ENCODE data around the gene SENP1.
"Not testable (repeated sequence)": the region's sequence is repeated elsewhere in the genome, so short reads cannot be mapped to it uniquely, and the experiment has no call there.

The SENP1 gene

DNA sequence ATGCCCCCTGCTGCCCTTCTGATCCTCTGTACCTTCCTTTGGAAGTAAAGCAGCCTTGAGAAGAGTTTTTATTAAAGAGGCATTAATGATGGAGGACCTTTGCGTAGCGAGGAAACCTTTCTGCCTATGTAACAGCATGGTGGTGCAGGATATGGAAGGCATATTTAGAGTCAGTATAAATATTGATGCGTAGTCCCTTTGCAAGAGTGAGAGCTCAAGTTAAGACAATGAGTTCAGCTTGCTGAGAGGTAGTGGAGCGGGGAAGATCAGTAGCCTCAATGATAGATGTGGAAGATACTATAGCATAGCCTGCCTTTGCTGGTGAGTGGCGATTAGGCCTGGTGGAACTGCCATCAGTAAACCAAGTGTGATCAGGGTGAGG is 5.4 kb upstream of the SENP1 start:
- not testable (repeated sequence) for DNase-seq (ENCODE audit: low read depth)

GRCh38 chr12:48110691-48111311 is 4.9 kb upstream of the SENP1 start:
- no peak for DNase-seq (ENCODE audit: low read depth)

- no peak for DNase-seq (ENCODE audit: low read depth)
These were observed 3.5 kb upstream of the SENP1 start for GRCh38 chr12:48109424-48109823.

GRCh38 chr12:48106681-48107613 is 1.1 kb upstream of the SENP1 start:
- DNase-seq (ENCODE audit: low read depth), result no peak

DNA sequence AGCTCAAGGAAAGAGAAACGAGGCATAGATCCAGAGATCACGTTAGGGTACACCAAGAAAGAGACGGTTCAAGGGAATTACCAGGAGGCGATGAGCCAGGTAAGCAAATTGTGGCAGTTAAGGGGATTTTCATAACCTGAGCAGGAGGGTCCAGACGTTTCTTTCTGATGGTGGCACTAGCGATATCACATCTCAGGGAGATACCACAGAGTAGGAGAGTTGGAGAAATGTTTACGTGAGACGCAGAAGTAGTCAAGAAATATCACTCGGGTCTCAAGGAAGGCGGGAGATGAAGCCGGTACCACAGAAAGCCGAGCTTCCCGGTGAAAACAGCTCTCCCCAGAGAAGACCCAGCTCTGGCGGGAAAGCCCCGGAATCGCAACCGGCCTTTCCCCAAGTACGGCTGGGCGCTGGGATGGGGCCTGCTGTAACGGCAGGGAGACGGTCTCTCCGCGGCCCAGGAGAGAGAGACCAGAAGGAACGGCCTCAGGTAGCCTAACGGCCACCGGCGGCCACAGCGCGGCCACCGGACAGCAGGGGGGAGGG is 485 bp downstream of the SENP1 start:
- DNase-seq (ENCODE audit: low read depth), result no peak

DNA sequence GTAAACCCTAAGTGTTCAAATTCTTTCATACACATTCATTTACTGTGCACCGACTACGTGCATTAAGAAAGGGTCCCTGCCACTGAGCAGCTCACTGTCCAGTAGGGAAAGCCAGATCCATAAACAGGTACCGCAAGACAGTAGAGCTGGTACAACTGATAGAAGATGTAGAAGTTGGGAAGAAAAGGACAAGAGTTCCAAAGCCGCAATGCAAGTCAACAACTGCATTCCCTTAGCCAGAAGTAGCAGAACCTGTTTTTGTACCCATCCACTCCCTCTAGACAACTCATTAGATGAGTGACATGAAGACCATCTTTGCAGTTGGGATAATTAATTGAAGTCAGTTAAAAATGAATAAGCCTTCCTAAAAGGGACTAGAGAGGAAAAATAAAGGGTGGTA is 1.3 kb downstream of the SENP1 start:
- DNase-seq (ENCODE audit: low read depth), result no peak

GRCh38 chr12:48092611-48093010 is 13.3 kb downstream of the SENP1 start:
- no peak for DNase-seq (ENCODE audit: low read depth)

DNA sequence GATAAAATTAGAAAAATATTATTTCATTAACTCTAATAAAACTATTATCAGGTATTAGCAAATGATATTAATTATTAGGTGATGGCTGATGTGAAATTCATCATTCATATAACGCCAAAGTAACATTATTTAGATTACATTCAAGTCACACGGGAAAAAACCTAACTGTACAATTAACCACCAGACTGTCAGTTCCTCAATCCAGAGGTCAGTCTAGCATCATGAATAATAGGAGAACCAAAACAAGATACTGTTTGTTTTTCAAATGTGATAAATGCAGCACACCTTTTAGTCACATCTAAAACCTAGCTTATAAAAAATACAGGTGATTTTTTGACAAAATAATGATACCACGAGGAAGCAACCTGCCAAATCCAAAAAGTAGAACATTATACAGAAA is 19.6 kb downstream of the SENP1 start:
- DNase-seq (ENCODE audit: low read depth), result no peak

- DNase-seq (ENCODE audit: low read depth), result no peak
These were observed 20.9 kb downstream of the SENP1 start for GRCh38 chr12:48084841-48085460.

- DNase-seq (ENCODE audit: low read depth), result no peak
These were observed 21.8 kb downstream of the SENP1 start for GRCh38 chr12:48084066-48084465.

DNA sequence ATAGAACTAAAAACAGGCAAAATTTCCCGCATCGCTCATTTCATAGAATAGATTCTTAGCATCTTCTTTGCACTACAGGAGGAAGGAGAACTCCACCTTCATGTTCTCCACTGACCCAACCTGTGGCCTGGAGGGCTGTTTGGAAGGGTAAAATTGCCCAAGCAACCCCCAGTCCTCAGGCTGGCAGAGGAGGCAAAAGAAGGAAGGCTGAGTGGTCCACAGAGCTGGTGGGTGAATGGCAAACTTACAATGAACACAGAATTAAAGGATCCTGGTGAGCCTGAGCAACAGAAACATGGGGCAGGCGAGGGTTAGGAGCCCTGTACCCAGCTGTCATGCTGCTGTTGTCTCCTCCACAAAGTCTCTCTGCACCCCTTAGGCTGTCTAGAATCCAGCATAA is 25.1 kb downstream of the SENP1 start:
- no peak for DNase-seq (ENCODE audit: low read depth)

DNA sequence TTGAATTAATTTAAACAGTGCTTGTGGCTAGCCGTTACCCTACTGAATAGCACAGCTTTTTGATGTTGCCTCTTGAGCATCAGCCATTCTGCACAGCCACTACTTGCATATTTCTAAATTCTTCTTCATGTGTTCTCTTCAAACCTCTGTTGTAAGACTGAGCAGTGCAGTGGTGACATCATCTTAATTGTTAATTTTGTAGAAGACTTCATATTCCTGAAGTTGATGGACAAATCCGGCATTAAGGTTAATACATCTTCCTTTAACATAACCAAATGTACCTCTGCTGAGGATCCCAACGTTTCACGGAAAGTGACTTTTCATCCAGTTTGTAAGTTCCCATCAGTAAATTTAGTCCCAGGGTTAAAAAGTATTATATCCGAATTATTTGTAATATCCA is 25.6 kb downstream of the SENP1 start:
- DNase-seq (ENCODE audit: low read depth), result no peak

GRCh38 chr12:48078901-48079300 is 27.0 kb downstream of the SENP1 start:
- DNase-seq (ENCODE audit: low read depth), result peak; percentile 31

DNA sequence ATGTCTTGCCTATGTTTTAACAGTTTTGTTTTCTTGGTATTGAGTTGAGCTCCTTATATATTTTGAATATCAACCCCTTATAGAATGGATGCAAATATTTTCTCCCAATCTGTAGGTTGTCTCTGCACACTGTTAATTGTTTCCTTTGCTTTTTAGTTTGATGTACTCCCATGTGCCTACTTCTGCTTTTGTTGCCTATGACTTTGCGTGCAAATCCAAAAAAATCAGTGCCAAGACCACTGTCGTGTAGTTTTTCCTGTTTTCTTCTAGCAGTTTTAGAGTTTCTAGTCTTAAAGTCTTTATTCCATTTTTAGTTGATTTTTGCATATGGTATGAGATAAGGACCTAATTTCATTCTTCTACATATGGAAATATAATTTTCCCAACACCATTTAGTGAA is 28.8 kb downstream of the SENP1 start:
- no peak for DNase-seq (ENCODE audit: low read depth)

GRCh38 chr12:48075832-48076231 is 30.0 kb downstream of the SENP1 start:
- DNase-seq (ENCODE audit: low read depth), result no peak

DNA sequence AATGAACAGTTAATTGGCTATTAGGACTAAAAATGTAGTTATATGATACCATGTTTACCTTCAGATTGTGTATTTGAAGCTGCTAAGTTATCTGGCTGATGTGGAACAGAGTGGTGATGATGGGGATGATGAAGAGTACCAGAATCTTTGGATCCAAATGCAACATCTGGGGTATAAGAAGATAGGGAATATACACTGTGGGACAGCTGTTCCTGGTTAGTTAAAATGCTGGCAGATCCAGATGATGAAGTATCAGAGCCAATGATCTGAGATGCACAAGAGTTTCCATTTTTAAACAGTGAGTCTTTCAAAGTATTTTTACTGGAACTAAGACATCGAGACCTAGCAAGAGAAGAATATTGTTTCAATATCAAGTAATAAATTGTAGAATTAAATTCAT is 31.6 kb downstream of the SENP1 start:
- no peak for DNase-seq (ENCODE audit: low read depth)

- no peak for DNase-seq (ENCODE audit: low read depth)
These were observed 33.6 kb downstream of the SENP1 start for GRCh38 chr12:48072266-48072665.

DNA sequence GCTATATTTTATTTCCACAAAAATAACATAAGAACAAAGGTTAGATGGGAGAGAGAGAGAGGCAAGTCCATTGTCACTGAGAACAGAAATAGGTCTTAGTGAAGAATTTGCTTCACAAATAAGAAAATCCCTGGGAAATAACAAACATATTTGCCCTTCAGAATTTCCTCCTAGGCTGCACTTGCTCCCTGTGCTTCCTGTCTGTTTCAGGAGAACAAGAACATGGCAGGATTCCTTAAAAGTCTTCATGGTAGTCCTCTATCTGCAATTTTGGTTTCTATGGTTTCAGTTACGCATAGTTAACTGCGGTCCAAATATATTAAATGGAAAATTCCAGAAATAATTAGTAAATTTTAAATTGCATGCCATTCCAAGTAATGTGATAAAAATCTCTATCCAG is 34.1 kb downstream of the SENP1 start:
- no peak for DNase-seq (ENCODE audit: low read depth)

DNA sequence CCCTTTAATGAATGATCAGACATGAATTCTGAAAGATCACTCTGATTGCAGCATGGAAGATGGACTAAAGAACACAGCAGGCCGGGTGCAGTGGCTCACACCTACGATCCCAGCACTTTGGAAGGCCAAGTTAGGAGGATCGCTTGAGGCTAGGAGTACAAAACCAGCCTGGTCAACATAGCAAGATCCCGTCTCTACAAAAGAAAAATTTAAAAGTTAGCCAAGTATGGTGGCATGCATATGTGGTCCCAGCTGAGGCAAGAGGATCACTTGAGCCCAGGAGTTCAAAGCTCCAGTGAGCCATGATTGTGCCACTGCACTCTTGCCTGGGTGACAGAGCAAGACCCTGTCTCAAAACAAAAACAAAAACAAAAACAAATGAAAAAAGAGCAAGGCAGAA is 35.1 kb downstream of the SENP1 start:
- no peak for DNase-seq (ENCODE audit: low read depth)

DNA sequence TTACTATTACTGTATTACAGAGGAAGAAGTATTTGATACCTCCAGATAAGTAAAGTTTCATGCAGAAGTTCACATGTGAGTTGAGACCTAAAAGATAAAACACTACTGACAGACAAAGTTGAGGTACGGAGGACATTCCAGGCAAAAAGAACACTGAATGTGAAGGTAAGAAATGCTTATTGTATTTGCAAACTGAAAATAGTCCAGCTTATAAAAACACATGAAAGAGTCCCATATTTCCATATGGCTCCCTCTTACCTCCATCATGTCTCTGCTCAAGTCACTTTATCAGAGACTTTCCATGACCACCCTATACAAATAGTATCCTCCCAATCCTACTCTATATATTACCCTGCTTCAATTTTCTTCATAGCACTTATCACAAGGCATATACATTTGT is 35.8 kb downstream of the SENP1 start:
- DNase-seq (ENCODE audit: low read depth), result no peak

- no peak for DNase-seq (ENCODE audit: low read depth)
These were observed 36.6 kb downstream of the SENP1 start for GRCh38 chr12:48069241-48069640.

DNA sequence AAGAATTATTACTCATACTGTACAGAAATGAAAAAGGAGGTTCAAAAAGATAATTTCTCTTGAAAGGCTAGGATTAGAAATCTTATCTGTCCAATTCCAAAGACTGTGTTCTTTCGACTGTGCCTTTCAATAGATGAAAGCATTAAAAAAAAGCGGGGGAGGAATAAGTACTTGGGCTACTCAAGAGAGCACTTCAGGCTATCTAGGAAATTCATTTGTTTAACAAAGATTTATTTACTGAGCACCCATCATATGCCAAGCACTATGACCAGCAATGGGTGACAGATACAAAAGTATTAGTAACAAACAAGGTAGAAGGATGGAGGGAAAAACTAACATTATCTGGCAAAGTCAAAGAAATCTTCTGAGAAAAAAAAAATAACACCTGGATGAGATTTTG is 37.4 kb downstream of the SENP1 start:
- no peak for DNase-seq (ENCODE audit: low read depth)
